ENCODE results near the gene TEX35.

The TEX35 gene

DNA sequence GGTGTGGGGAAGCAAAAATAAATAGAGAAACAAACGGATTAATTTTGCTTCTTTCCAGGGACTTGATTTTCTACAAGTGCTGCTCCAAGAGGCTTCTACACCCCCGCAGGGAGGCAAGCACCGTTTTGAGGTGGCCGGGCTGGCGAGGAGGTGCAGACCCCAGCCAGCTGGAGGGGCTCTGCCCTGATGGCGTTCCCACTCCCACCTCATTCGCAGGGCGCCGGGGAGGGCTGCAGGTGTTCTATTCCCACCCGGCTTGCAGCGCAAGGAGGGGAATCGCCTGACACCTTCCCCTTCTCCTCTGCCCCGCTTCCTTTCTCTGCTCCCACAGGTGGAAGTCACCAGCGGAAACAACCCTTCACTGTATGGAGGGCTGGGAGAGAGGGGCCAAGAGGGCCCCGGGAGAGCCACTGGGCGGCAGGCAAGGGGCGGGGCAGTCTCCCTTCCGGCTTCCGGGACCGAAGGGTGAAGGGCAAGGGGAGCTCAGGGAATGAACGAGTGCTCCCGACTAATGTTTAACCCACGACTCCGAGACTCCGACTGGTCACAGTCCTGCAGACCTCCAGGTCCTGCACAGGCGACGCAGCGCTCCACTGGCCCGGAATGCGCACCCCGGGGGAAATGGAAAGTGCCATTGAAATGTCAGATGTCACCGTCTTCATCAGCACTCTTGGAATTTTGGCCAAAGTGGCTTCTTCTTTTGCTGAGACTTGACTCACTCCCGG lies 29.1 kb downstream of the TEX35 start:
- H3K4me3 ChIP-seq (ENCODE audit: low read depth in 1 of 2, low read length in 2 of 2) = peak overlapping the region; percentile 16 to 64; a peak in 3 of 4 replicates
- H3K9me3 ChIP-seq (ENCODE audit: insufficient read depth, low read length, severe bottlenecking) = no peaks in the 10 kb centered on the region
- H3K36me3 ChIP-seq (ENCODE audit: insufficient read depth, low read length) = no peaks in the 10 kb centered on the region
- H3K9ac ChIP-seq (ENCODE audit: low read depth, low read length) = peak overlapping the region; percentile 58
- peak overlapping the region; percentile 88 for H3K4me2 ChIP-seq (ENCODE audit: insufficient read depth, low read length)
- peaks cover 19% of the 10 kb centered on the region for H3K4me1 ChIP-seq (ENCODE audit: insufficient read depth, low read length)
- peak; percentile 56 for DNase-seq
- no peaks in the 10 kb centered on the region for H4K20me1 ChIP-seq (ENCODE audit: insufficient read depth, low read length)
- H3K27ac ChIP-seq (ENCODE audit: low read length) = peak overlapping the region; percentile 62
- H3K79me2 ChIP-seq (ENCODE audit: insufficient read depth, low read length) = no peaks in the 10 kb centered on the region
- H3K27me3 ChIP-seq (ENCODE audit: insufficient read depth, low read length, poor library complexity) = peaks cover 5% of the 10 kb centered on the region
- ATAC-seq (ENCODE audit: insufficient read depth, low read depth) = peak; percentile 62
- no peak for TF ChIP-seq EZH2 (IDR thresholded peaks at IDR 0.05; ENCODE audit: borderline replicate concordance, low read depth, low read length, severe bottlenecking)
- TF ChIP-seq, protein P1, sequence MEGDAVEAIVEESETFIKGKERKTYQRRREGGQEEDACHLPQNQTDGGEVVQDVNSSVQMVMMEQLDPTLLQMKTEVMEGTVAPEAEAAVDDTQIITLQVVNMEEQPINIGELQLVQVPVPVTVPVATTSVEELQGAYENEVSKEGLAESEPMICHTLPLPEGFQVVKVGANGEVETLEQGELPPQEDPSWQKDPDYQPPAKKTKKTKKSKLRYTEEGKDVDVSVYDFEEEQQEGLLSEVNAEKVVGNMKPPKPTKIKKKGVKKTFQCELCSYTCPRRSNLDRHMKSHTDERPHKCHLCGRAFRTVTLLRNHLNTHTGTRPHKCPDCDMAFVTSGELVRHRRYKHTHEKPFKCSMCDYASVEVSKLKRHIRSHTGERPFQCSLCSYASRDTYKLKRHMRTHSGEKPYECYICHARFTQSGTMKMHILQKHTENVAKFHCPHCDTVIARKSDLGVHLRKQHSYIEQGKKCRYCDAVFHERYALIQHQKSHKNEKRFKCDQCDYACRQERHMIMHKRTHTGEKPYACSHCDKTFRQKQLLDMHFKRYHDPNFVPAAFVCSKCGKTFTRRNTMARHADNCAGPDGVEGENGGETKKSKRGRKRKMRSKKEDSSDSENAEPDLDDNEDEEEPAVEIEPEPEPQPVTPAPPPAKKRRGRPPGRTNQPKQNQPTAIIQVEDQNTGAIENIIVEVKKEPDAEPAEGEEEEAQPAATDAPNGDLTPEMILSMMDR (IDR thresholded peaks at IDR 0.05; ENCODE audit: borderline replicate concordance, extremely low read depth, low read length, poor library complexity, severe bottlenecking) = no peak
- H2AFZ ChIP-seq (ENCODE audit: low read depth, low read length) = peak overlapping the region; percentile 93

DNA sequence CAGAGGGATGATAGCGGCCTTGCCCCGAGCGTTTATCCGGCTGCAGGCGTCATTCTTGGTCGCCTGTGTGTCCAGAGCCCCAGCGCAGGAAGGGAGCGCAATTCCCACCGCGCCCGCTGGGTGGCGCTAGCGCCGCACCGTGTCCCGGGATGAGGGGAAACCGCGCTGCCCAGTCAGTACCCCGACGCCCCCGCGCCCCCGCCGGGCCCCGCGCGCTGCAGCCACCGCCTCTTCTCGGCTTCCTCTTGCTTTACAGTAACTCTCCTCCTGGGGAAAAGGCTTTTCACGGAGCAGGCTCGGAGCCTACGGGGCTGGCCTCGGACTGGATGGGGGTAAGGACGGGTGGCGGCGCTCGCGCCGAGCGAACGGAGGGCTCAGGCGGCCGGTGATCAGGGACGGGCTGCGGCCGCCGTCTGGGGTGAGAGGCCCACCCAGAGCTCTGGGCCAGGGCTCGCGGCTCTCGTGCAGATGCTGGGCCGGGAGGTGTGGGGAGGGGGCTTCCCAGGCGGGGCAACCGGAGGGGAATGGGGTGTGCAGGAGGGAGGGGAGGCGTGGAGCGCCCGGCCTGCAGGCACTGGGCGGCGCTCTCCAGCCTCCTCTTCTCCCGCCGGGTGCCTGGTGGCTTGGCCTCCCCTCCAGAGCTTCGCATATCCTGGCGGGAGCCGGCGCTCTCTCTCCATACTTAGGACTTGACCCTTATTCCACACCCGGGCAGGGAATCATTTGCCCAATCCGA lies 29.8 kb downstream of the TEX35 start:
- Histone ChIP-seq H3K36me3 (ENCODE audit: insufficient read depth, low read length) (no peaks in the 10 kb centered on the region), H3K9me3 (ENCODE audit: insufficient read depth, low read length, severe bottlenecking) (no peaks in the 10 kb centered on the region), H3K79me2 (ENCODE audit: insufficient read depth, low read length) (no peaks in the 10 kb centered on the region), H3K27me3 (ENCODE audit: insufficient read depth, low read length, poor library complexity) (peaks cover 5% of the 10 kb centered on the region), H3K27ac (ENCODE audit: low read length) (peak overlapping the region; percentile 62), H3K9ac (ENCODE audit: low read depth, low read length) (peak overlapping the region; percentile 58), H4K20me1 (ENCODE audit: insufficient read depth, low read length) (no peaks in the 10 kb centered on the region), H3K4me2 (ENCODE audit: insufficient read depth, low read length) (peak overlapping the region; percentile 88), H3K4me3 (ENCODE audit: low read depth in 1 of 2, low read length in 2 of 2) (peak overlapping the region; percentile 16 to 64; a peak in 3 of 4 replicates), H3K4me1 (ENCODE audit: insufficient read depth, low read length) (peaks cover 19% of the 10 kb centered on the region), H2AFZ (ENCODE audit: low read depth, low read length) (peak overlapping the region; percentile 93)
- no peak for TF ChIP-seq EZH2 (IDR thresholded peaks at IDR 0.05; ENCODE audit: borderline replicate concordance, low read depth, low read length, severe bottlenecking)
- TF ChIP-seq, protein P1 (IDR thresholded peaks at IDR 0.05; ENCODE audit: borderline replicate concordance, extremely low read depth, low read length, poor library complexity, severe bottlenecking) = peak; percentile 93
- DNase-seq (peak; percentile 80), ATAC-seq (ENCODE audit: insufficient read depth, low read depth) (peak; percentile 89)

DNA sequence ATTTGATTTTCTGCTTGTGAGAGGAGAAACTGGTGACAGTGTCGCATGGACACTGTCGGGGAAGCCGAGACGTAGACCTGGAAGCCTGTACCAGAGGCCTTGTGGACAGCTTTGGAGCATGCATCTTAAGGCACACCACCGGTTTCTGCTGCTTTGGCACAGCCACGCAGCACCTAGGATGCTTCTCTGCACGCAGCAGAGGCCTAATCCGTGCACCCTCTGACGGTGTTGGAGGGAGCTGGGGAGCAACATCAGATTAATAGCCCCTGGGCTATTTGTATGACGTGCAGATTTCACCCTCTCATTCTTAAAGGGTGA lies 30.3 kb downstream of the TEX35 start:
- Histone ChIP-seq H3K4me1 (ENCODE audit: insufficient read depth, low read length) (peaks cover 19% of the 10 kb centered on the region), H2AFZ (ENCODE audit: low read depth, low read length) (peak overlapping the region; percentile 93), H4K20me1 (ENCODE audit: insufficient read depth, low read length) (no peaks in the 10 kb centered on the region), H3K79me2 (ENCODE audit: insufficient read depth, low read length) (no peaks in the 10 kb centered on the region), H3K36me3 (ENCODE audit: insufficient read depth, low read length) (no peaks in the 10 kb centered on the region), H3K9me3 (ENCODE audit: insufficient read depth, low read length, severe bottlenecking) (no peaks in the 10 kb centered on the region), H3K9ac (ENCODE audit: low read depth, low read length) (peak overlapping the region; percentile 58; the same call in 1 of the 2 replicates), H3K4me3 (ENCODE audit: low read depth in 1 of 2, low read length in 2 of 2) (peak overlapping the region in 1 of 2 experiments; percentile 64; a peak in 2 of 4 replicates), H3K27me3 (ENCODE audit: insufficient read depth, low read length, poor library complexity) (peaks cover 5% of the 10 kb centered on the region), H3K27ac (ENCODE audit: low read length) (no peak overlapping the region), H3K4me2 (ENCODE audit: insufficient read depth, low read length) (peak overlapping the region; percentile 88)
- ATAC-seq (ENCODE audit: insufficient read depth, low read depth) (no peak; the same call in 2 of the 3 replicates), DNase-seq (no peak)
- TF ChIP-seq, protein P1 (IDR thresholded peaks at IDR 0.05; ENCODE audit: borderline replicate concordance, extremely low read depth, low read length, poor library complexity, severe bottlenecking) = no peak
- TF ChIP-seq EZH2 (IDR thresholded peaks at IDR 0.05; ENCODE audit: borderline replicate concordance, low read depth, low read length, severe bottlenecking) = no peak

Measured in DND-41 (cell line).